ENCODE data around the gene GLB1L.
"Not testable (repeated sequence)": the region's sequence is repeated elsewhere in the genome, so short reads cannot be mapped to it uniquely, and the experiment has no call there.

Gene GLB1L

DNA sequence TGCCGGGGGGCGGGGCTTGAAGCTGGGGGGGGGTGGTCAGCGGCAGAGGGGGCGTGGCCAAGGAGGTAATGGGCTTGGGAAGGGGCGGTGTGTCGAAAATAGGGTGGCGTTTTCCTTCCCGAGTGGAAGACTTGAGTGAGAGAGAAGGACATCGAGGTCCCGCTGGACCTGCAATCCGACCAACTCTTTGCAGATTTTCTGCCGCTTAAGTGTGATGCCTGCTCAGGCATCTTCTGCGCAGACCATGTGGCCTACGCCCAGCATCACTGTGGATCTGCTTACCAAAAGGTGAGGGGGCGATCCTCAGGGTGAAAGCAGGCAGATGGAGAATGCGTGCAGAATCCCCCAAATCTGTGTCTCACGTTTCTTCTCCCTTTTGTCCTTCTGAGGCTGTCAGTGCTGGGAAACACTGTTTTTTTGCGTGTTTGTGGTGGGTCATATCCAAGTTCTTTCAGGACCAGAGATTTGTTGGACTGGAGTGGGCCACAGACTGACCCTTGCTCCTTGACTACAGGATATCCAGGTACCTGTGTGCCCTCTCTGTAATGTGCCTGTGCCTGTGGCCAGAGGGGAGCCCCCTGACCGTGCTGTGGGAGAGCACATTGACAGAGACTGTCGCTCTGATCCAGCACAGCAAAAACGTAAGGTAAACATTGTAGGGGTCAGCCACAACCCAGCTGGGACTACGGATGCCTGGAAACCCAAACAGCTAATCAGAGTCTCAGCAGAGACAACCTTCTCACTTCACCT is 37.9 kb downstream of the GLB1L start:
- DNase-seq (ENCODE audit: low read depth, low spot score), result no peak

DNA sequence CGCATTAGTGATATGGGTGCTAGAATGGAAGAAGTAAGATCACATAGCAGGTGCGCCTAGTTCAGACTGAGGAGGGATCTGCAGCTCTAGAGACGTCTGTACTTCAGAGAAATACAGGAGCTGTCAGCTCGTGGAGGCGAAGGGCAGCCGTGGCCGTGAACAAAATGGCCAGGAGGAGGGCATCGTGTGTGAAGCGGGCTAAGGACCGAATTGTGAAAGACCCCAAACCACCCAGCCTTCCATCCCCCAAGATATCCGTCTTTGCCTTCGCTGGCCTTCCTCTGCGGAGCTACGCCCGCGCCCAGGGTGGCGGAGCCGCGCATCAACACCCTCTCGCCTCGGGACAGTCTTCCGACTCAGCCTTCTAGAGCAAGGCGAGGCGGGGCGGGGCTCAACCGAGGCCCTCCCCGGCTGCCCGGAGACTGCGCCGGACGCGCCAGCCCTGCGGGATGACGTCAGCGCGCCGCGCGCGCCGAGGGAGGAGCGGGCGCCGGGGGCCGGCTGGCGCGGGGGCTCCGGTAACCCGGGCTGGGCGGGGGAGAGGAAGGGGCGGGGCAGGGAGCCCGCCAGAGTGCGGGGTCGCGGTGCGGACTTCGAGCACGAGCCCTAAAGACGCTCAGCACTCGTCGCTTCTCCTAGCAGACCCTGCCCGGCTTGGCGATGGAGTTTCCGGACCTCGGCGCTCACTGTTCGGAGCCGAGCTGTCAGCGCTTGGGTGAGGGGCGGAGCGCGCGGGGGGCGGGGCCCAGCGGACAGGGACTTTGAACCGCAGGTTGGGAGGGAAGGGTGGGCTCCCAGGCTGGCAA is 38.7 kb downstream of the GLB1L start, which contains the start of gene ZFAND2B:
ZFAND2B (plus strand) TSS at position 455 of the 806 bp plus-strand sequence; CDS start at position 661, 206 bp downstream.
- no peak for DNase-seq (ENCODE audit: low read depth, low spot score)

DNA sequence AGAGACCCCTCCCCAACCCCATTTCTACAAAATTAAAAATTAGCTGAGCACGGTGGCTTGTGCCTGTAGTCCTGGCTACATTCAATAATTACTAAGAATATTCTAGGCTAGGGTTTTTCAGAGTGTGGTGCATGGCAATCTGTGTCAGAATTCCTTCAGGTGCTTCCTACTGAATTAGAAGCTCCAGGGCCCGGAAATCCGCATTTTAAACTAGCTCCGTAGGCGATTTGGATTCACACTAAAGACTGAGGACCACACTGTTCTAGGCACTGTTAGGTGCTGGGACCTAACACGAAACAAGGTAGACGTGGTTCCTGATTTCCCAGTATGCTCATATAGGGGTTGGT is 39.3 kb downstream of the GLB1L start:
- no peak for DNase-seq (ENCODE audit: low read depth, low spot score)

DNA sequence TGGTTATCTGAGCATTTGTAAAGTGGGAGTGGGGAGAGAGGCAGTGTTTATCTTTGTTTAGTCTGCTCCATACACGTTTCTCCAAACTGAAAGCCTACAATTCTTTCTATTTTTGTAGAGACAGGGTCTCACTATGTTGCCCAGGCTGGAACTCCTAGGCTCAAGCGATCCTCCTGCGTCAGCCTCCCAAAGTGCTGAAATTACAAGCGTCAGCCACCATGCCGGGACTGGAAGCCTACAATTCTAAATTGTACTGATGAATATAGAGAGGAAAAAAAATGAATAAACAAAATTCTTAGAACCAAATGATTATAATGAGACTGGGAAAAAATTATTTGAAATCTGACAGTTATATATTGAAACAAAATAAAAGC is 40.1 kb downstream of the GLB1L start:
- DNase-seq (ENCODE audit: low read depth, low spot score), result no peak

DNA sequence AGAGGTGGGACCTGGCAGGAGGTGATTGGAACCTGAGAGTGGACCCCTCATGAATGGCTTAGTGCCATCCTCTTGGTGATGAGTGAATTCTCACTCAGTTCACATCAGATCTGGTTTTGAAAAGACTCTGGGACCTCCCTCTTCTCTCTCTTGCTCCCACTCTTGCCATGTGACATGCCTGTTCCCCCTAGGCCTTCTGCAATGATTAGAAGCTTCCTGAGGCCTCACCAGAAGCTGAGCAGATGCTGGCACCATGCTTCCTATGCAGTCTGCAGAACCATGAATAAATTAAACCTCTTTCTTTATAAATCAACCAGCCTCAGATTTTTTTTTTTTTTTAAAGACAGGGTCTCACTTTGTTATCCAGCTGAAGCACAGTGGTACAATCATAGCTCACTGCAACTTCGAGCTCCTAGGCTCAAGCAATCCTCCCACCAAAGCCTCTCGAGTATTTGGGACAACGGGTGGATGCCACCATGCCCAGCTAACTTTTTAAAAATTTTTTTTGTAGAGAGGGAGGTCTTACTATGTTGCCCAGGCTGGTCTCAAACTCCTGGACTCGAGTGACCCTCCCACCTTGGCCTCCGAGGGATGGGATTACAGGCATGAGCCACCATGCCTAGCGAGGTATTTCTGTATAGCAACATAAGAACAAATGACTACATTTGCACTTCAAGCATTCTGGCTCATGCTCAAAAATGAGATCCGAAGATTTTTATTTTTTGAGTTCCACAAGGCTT is 40.6 kb downstream of the GLB1L start:
- no peak for DNase-seq (ENCODE audit: low read depth, low spot score)

DNA sequence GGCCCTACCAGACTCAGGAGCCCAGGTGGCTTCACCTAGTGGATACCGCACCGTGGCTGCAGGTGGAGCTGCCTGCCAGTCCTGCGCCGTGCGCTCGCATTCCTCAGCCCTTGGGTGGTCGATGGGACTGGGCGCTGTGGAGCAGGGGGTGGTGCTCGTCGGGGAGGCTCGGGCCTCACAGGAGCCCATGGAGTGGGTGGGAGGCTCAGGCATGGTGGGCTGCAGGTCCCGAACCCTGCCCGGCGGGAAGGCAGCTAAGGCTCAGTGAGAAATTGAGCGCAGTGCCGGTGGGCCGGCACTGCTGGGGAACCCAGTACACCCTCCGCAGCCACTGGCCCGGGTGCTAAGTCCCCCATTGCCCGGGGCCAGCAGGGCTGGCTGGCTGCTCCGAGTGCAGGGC is 43.9 kb downstream of the GLB1L start:
- not testable (repeated sequence) for DNase-seq (ENCODE audit: low read depth, low spot score)

DNA sequence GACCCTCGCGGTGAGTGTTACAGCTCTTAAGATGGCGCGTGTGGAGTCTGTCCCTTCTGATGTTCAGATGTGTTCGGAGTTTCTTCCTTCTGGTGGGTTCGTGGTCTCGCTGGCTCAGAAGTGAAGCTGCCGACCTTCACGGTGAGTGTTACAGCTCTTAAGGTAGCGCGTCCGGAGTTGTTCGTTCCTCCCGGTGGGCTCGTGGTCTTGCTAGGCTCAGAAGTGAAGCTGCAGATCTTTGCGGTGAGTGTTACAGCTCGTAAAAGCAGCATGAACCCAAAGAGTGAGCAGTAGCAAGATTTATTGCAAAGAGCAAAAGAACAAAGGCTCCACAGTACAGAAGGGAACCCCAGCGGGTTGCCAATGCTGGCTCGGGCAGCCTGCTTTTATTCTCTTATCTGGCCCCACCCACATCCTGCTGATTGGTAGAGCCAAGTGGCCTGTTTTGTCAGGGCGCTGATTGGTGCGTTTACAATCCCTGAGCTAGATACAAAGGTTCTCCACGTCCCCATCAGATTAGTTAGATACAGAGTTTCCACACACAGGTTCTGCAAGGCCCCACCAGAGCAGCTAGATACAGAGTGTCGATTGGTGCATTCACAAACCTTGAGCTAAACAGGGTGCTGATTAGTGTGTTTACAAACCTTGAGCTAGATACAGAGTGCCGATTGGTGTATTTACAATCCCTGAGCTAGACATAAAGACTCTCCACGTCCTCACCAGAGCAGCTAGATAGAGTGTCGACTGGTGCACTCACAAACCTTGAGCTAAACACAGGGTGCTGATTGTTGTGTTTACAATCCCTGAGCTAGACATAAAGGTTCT is 44.5 kb downstream of the GLB1L start:
- not testable (repeated sequence) for DNase-seq (ENCODE audit: low read depth, low spot score)

DNA sequence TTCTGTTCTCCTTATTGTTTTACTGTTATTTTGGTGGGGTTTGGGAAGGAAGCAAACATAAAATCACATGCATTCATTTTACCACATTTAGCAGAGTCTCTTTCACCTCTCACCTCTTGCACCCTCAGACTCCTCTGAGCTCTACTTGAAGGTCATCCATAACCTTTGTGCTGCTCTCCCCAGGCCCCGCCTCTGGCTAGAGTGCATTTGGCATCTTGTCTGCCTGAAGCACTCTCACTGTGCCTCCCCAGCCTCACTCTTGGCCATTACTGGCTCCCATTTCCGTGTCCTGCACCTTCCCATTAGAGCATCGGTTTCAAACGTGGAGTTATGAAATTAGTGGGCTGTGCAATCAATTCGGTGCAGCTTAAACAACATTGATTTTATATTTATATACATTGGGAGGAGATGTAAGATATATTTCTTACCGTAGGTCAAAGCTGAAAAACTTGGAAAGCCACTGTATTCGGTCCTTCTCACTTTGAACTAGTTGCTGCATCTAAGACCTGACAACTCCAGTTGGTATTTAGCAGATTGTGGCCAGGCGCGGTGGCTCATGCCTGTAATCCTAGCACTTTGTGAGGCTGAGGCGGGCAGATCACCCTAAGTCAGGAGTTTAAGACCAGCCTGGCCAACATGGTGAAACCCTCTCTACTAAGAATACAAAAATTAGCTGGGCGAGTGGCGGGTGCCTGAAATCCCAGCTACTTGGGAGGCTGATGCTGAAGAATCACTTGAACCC is 45.6 kb downstream of the GLB1L start:
- DNase-seq (ENCODE audit: low read depth, low spot score), result no peak

DNA sequence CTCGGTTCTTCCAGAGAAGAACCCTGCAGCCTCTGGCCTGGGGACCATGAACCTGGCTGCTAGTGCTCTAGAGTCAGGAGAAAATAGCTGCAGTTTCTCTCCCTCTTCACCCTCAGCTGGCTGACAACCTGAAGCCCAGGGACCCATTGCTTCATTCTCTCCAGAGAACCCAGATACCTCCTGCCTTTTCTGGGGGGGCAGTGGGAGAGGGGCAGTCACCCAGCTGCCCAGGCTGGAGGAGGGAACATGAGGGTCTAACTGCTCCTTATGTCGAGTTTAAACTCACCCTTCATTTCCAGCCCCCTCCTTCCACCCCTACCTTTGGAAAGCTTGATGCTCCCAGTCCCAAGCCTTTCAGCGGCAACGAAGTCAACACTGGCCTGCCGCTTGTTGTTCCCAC is 46.3 kb downstream of the GLB1L start:
- DNase-seq (ENCODE audit: low read depth, low spot score), result no peak

DNA sequence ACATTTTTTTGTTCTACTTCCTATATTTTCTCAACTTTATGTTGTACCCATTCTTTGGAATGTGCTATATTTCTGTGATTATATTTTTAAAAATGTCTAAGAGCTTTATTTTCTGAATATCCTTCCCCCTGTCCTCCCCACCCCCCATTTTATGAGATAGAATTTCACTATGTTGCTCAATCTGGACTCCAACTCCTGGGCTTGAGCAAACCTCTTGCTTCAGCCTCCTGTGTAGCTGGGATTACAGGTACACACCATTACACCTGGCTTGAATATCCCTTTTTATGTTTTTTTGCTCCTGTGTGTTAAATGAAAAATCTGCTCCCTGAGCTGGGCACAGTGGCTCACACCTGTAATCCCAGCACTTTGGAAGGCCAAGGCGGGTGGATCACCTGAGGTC is 47.9 kb downstream of the GLB1L start:
- DNase-seq (ENCODE audit: low read depth, low spot score), result no peak

DNA sequence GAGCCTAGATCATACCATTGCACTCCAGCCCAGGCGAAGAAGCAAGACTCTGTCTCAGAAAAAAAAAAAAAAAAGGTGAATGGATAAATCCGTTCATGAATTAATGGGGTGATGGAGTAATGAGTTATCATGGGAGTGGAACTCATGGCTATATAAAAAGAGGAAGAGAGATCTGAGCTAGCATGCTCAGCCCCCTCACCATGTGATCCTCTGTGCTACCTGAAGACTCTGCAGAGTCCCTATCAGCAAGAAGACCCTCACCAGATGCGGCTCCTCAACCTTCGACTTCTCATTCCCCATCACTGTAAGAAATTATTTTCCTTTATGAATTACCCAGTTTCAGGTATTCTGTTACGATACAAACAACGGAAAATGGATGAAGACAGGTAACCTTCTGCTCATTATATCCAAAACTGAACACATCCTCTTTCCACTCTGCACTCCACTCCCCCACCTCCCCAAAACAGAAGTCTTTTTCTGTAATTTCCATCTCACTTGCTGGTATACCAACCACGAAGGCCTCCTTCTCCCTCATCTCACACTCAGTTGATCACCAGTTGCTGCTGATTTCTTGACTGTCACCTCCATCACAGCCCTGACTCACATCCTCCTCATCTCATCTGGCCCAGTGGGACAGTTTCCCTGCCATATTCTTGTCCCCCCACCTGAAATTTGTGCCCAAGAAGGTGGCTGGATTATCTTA is 58.3 kb downstream of the GLB1L start:
- no peak for DNase-seq (ENCODE audit: low read depth, low spot score)
